Pancreas (tissue), 10 donors: ENCODE data around the gene DTNBP1. TPM values are rescaled to one million over a fixed set of nuclear protein-coding genes. Genes with fewer than 3 reads are reported as not detected.

Source experiments
- ATAC-seq, 4 donors: fragments of 200-7000 bp; cut with Tn5 transposase; one replicate each; pipeline versions ENCODE4 v1.8.0 to v1.9.1; 2020; ENCODE audit warnings: mild to moderate bottlenecking in 4 of 4, moderate library complexity in 4 of 4
- DNase-seq, 6 donors: peaks; one replicate each; pipeline ENCODE4 v3.0.0-alpha.2; 2020
- FAIRE-seq: peaks from 2 replicates; lab custom pipeline; 2012; peaks lifted over from hg19 to GRCh38; lab: Jason Lieb, UNC
- H3K27ac ChIP-seq, 4 donors: fragments of 200-600 bp; sonication (generic); 1 replicate in 3 of 4; 2 replicates in 1 of 4; pipeline versions ENCODE4 v1.5.0 to v1.8.0; 2020
- H3K27me3 ChIP-seq, 4 donors: fragments of 200-600 bp; one replicate each; pipeline ENCODE4 v1.8.0; 2021
- H3K36me3 ChIP-seq, 3 donors: fragments of 200-600 bp; sonication (generic) in 1 of 3; one replicate each; pipeline versions ENCODE4 v1.5.0 to v1.8.0; 2020 to 2021
- H3K4me1 ChIP-seq, 3 donors: fragments of 200-600 bp; one replicate each; pipeline ENCODE4 v1.8.0; 2021
- H3K4me3 ChIP-seq, 4 donors: fragments of 200-600 bp; sonication (generic) in 2 of 4; one replicate each; pipeline versions ENCODE4 v1.5.0 to v1.8.0; 2020 to 2021
- H3K9me3 ChIP-seq, 4 donors: fragments of 200-600 bp; one replicate each; pipeline ENCODE4 v1.8.0; 2021
- WGBS, 2 donors: extraction: QIAGEN DNeasy Blood & Tissue Kit; methylation state at CpG; one replicate each; pipeline ENCODE4 v1.1.7; 2013; 5-methylcytosine and 5-hydroxymethylcytosine counted together
- intact Hi-C, 3 donors: fragments of 100-400 bp; cut with DNase I; formaldehyde crosslinking; loops; one replicate each; pipeline versions ENCODE4 v1.11.1 to v1.14.2; 2022
- polyA plus RNA-seq, 2 donors: library from polyadenylated mRNA; stranded (reverse); fragments of 200-250 nt; gene quantifications; one replicate each; pipeline ENCODE4 v1.2.3, GENCODE V29; 2013
- total RNA-seq, 6 donors: library from RNA; stranded (reverse); fragmentation: NEBNext Ultra II Directional in 4 of 6; extraction: Animal tissue kit (Norgen Biotek cat#: 25700) in 4 of 6; gene quantifications; one replicate each; pipeline versions ENCODE4 v1.2.1 to v1.2.4, GENCODE V29; 2021 to 2023
- TF ChIP-seq, protein P1 (sequence below), 4 donors: fragments of 200-600 bp; sonication (generic) in 3 of 4; IDR thresholded peaks; one replicate each; pipeline versions ENCODE4 v1.5.0 to v1.8.0; 2021; ENCODE audit warnings: antibody characterized with exemption in 4 of 4
- donor health status: healthy with polysubstance abuse.
- donor health status: DM: no; HTN: no; CAD: no; lungs with moderate emphysema.
- donor health status: DM: no; HTN: no; CAD: no.
- donor health status: control.
- donor health status: control.
- donor health status: Bipolar disorder and iron deficiency.
- donor health status: DM: yes; HTN: yes; CAD: no.
- donor health status: DM: no; HTN: no; CAD: no.
- donor health status: DM: no; HTN: no; CAD: no.
- donor health status: DM: yes; HTN: yes; CAD: no.

The DTNBP1 gene
- total and polyA plus RNA-seq, 8 donors, result 6.5 to 11.5 (median 8.0) TPM

GRCh38 chr6:15480525-15480924 lies 182.3 kb downstream of the DTNBP1 start:
- no peak for DNase-seq
- 83 to 92% methylated on average over 7 of the region's 7 CpGs for WGBS, 2 donors
- TF ChIP-seq, protein P1, sequence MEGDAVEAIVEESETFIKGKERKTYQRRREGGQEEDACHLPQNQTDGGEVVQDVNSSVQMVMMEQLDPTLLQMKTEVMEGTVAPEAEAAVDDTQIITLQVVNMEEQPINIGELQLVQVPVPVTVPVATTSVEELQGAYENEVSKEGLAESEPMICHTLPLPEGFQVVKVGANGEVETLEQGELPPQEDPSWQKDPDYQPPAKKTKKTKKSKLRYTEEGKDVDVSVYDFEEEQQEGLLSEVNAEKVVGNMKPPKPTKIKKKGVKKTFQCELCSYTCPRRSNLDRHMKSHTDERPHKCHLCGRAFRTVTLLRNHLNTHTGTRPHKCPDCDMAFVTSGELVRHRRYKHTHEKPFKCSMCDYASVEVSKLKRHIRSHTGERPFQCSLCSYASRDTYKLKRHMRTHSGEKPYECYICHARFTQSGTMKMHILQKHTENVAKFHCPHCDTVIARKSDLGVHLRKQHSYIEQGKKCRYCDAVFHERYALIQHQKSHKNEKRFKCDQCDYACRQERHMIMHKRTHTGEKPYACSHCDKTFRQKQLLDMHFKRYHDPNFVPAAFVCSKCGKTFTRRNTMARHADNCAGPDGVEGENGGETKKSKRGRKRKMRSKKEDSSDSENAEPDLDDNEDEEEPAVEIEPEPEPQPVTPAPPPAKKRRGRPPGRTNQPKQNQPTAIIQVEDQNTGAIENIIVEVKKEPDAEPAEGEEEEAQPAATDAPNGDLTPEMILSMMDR (IDR thresholded peaks at IDR 0.05), result no peak
- no peak overlapping the region for H3K4me3 ChIP-seq
- no peak for FAIRE-seq
- H3K36me3 ChIP-seq, result no peaks in the 10 kb centered on the region
- H3K9me3 ChIP-seq, result no peaks in the 10 kb centered on the region
- H3K27ac ChIP-seq, result no peak overlapping the region
- no peaks in the 10 kb centered on the region for H3K27me3 ChIP-seq
- no peak for ATAC-seq
- intact Hi-C loops, result no loop called here
- H3K4me1 ChIP-seq, result peaks cover 0 to 8% (median 0%) of the 10 kb centered on the region in 3 donors

GRCh38 chr6:15479761-15480160 lies 183.1 kb downstream of the DTNBP1 start:
- peaks cover 0 to 8% (median 0%) of the 10 kb centered on the region in 3 donors for H3K4me1 ChIP-seq
- no peaks in the 10 kb centered on the region for H3K36me3 ChIP-seq
- H3K27ac ChIP-seq, result no peak overlapping the region
- intact Hi-C loops, result no loop called here
- H3K4me3 ChIP-seq, result no peak overlapping the region
- peak in 3 of 4 donors; percentile 34 to 36 (median 36) for ATAC-seq
- DNase-seq, result no peak
- WGBS, 2 donors, result 59 to 70% methylated on average over 5 of the region's 5 CpGs
- FAIRE-seq, result no peak
- TF ChIP-seq, protein P1 (IDR thresholded peaks at IDR 0.05), result no peak
- H3K9me3 ChIP-seq, result no peaks in the 10 kb centered on the region
- H3K27me3 ChIP-seq, result no peaks in the 10 kb centered on the region

GRCh38 chr6:15477746-15478145 lies 185.1 kb downstream of the DTNBP1 start:
- TF ChIP-seq, protein P1 (IDR thresholded peaks at IDR 0.05), result no peak
- ATAC-seq (no peak), FAIRE-seq (no peak), DNase-seq (no peak)
- intact Hi-C loops, result no loop called here
- Histone ChIP-seq H3K27ac (no peak overlapping the region), H3K4me3 (no peak overlapping the region), H3K9me3 (no peaks in the 10 kb centered on the region), H3K27me3 (no peaks in the 10 kb centered on the region), H3K36me3 (no peaks in the 10 kb centered on the region), H3K4me1 (no peaks in the 10 kb centered on the region)
- 54 to 77% methylated on average over 5 of the region's 5 CpGs for WGBS, 2 donors

DNA sequence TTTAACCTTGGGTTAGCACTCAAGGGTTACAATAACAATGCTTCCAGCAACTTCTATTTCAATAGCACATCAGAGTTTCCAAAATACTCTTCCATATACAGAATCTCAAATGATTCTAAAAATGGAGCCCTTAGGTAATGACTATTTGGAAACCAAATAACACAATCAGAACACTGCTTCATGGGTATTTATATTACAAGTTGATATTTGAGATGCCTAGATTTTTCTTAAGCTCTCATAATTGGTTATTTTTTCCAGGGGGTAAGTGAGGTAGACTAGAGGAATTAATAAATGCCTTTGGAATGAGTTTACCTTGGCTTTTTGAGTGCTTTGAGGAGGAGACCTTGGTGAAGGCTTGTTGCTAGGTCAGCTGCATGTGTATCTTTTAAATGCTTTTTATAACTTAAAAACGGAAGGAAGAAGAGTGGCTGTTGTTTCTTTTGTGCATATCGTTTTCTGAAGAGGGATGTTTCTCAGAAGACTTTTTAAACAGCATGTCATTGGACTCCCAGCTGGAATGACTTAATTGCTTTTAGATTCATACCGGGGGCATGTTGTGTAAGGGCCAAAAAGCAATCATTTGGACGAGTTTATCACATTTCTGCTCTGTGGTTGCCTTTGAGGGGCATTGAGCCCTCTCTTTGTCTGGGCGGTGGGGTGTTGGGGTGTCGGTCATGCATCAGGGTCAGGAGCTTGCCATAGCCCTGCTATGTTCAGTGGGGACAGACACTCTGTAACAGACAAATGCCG lies 186.0 kb downstream of the DTNBP1 start:
- Histone ChIP-seq H3K27ac (no peak overlapping the region), H3K36me3 (no peaks in the 10 kb centered on the region), H3K4me1 (no peaks in the 10 kb centered on the region), H3K27me3 (no peaks in the 10 kb centered on the region), H3K4me3 (no peak overlapping the region), H3K9me3 (no peaks in the 10 kb centered on the region)
- no peak for FAIRE-seq
- WGBS, 2 donors, result 63 to 79% methylated on average over 7 of the region's 7 CpGs
- intact Hi-C loops, result no loop called here
- no peak for DNase-seq
- TF ChIP-seq, protein P1 (IDR thresholded peaks at IDR 0.05), result no peak
- no peak for ATAC-seq

DNA sequence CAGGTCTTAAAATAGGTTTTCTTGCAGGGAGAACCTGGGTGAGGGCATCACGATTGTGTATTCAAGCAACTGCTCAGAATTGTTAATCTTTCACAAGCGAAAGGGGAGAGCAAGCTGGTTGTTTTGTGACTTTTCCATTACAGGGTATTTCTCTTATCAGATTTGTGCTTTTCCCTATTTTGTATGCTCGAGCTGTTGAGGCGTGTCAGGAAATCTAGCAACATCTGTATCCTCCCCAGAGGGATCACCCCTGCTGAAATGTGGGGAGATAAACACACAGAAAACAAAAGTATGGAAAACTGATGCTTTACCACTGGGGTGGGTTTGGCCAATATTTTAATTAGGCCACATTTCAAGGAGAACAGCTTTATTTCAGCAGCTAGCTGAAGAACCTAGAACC lies 187.0 kb downstream of the DTNBP1 start:
- intact Hi-C loops, result no loop called here
- Histone ChIP-seq H3K9me3 (no peaks in the 10 kb centered on the region), H3K27me3 (no peaks in the 10 kb centered on the region), H3K27ac (no peak overlapping the region), H3K4me3 (no peak overlapping the region), H3K36me3 (no peaks in the 10 kb centered on the region), H3K4me1 (no peaks in the 10 kb centered on the region)
- no peak for ATAC-seq
- no peak for DNase-seq
- TF ChIP-seq, protein P1 (IDR thresholded peaks at IDR 0.05), result no peak
- FAIRE-seq, result no peak
- WGBS, 2 donors, result 84 to 85% methylated on average over 4 of the region's 4 CpGs
